ENCODE results near the gene FHIT.
A peak's percentile ranks its signal among the peaks of the same experiment; 100 is the strongest.

The FHIT gene

DNA sequence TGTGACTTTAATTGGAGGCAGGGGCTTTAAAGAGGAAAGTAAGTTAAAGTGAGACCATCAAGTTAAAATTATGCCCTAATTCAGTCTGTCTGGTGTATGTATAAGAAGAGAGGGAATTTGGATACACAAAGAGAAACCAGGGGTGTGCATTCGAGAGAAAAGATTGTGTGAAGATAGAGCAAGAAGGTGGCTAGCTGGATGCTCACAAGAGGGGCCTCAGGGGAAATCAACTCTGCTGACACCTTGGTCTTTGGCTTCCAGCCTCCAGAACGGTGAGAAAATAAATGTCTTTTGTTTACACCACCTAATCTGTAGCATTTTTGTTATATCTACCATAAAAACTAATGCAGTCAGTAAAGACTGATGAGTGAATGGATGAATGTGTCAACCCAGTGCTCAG is 1294.1 kb downstream of the FHIT start:
- Histone ChIP-seq H3K4me2 (ENCODE audit: low read length) (no peak overlapping the region), H3K9ac (ENCODE audit: low read length) (no peak overlapping the region), H3K27ac (ENCODE audit: low read depth, low read length) (no peak overlapping the region), H4K8ac (ENCODE audit: low read depth, low read length) (no peak overlapping the region), H3K4ac (ENCODE audit: low read depth, low read length) (no peak overlapping the region), H3K18ac (ENCODE audit: low read length) (no peak overlapping the region), H3K27me3 (ENCODE audit: insufficient read depth, low read length, poor library complexity) (no peaks in the 10 kb centered on the region), H2BK120ac (ENCODE audit: low read depth, low read length) (no peak overlapping the region), H2BK5ac (ENCODE audit: low read length) (no peak overlapping the region), H3K4me3 (ENCODE audit: low read length) (no peak overlapping the region), H3K4me1 (ENCODE audit: control insufficient read depth, low read depth, low read length) (no peaks in the 10 kb centered on the region), H3K36me3 (ENCODE audit: control insufficient read depth, insufficient read depth, low read length) (no peaks in the 10 kb centered on the region), H3K56ac (ENCODE audit: low read length) (no peak overlapping the region), H3K79me2 (ENCODE audit: control insufficient read depth, insufficient read depth, low read length) (no peaks in the 10 kb centered on the region), H2AK5ac (ENCODE audit: low read length) (no peak overlapping the region), H3K79me1 (ENCODE audit: low read length) (no peaks in the 10 kb centered on the region), H2BK15ac (replicated peaks; ENCODE audit: low read depth) (no peak overlapping the region), H4K5ac (ENCODE audit: low read length) (no peak overlapping the region), H3K23ac (ENCODE audit: low read length) (no peak overlapping the region)
- peak; percentile 23 for DNase-seq
- no CpG with 5 or more reads among the region's 2 CpGs for WGBS (ENCODE audit: extremely low coverage, insufficient coverage, low lambda C conversion rate)

DNA sequence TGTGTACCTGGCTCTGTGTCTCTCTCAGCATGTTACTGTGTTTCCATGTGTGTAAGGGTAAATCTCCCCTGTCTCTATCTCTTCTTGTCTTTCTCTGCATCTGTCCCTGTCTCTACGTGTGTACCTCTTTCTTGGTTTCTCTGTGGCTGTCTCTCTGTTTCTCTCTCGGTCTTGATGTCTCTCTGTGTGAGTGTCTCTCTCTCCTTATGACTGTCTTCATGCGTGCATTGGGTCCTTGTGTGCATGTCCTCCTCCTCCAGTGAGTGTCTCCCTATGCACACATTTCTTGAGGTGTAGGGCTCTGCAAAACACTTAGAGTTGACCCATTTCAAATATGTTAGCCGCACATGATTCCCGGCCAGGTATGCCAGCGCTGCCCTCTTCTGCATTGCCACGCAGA is 1298.1 kb downstream of the FHIT start:
- no peaks in the 10 kb centered on the region for H3K79me2 ChIP-seq (ENCODE audit: control insufficient read depth, insufficient read depth, low read length)

DNA sequence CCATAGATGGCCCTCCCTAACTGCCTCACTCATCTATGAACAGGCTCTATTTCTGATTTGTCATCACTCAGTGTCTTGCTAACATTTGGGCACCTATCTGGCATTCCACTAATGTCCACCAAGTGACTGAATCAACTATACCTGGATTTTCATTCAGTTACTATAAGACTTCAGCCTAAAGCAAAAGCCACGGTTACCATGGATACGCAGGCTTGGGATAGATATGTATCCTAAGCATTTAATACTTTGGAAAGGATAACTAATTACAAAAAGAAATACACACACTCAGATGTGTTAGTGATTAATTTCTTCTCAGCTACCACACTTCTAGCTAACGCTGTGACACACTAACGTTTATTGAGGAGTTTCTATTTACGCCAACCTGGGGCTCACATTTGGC is 1301.9 kb downstream of the FHIT start:
- H3K4me2 ChIP-seq (ENCODE audit: low read length) = no peak overlapping the region
- H3K56ac ChIP-seq (ENCODE audit: low read length) = no peak overlapping the region
- H3K4me3 ChIP-seq (ENCODE audit: low read length) = no peak overlapping the region
- H3K79me2 ChIP-seq (ENCODE audit: control insufficient read depth, insufficient read depth, low read length) = no peaks in the 10 kb centered on the region
- no peak overlapping the region for H3K27ac ChIP-seq (ENCODE audit: low read depth, low read length)
- H4K5ac ChIP-seq (ENCODE audit: low read length) = no peak overlapping the region
- H3K4me1 ChIP-seq (ENCODE audit: control insufficient read depth, low read depth, low read length) = no peaks in the 10 kb centered on the region
- H3K4ac ChIP-seq (ENCODE audit: low read depth, low read length) = no peak overlapping the region
- no peaks in the 10 kb centered on the region for H3K36me3 ChIP-seq (ENCODE audit: control insufficient read depth, insufficient read depth, low read length)
- H3K23ac ChIP-seq (ENCODE audit: low read length) = no peak overlapping the region
- no CpG with 5 or more reads among the region's 5 CpGs for WGBS (ENCODE audit: extremely low coverage, insufficient coverage, low lambda C conversion rate)
- no peak overlapping the region for H2BK15ac ChIP-seq (replicated peaks; ENCODE audit: low read depth)
- H3K27me3 ChIP-seq (ENCODE audit: insufficient read depth, low read length, poor library complexity) = no peaks in the 10 kb centered on the region
- H3K9ac ChIP-seq (ENCODE audit: low read length) = no peak overlapping the region
- no peak overlapping the region for H2BK5ac ChIP-seq (ENCODE audit: low read length)
- H3K79me1 ChIP-seq (ENCODE audit: low read length) = no peaks in the 10 kb centered on the region
- no peak for DNase-seq
- no peak overlapping the region for H2BK120ac ChIP-seq (ENCODE audit: low read depth, low read length)
- H2AK5ac ChIP-seq (ENCODE audit: low read length) = no peak overlapping the region
- no peak overlapping the region for H4K8ac ChIP-seq (ENCODE audit: low read depth, low read length)
- H3K18ac ChIP-seq (ENCODE audit: low read length) = no peak overlapping the region

More for the DNA sequence above, 1298.1 kb downstream of the FHIT start:
- H3K4me1 ChIP-seq (ENCODE audit: control insufficient read depth, low read depth, low read length) = no peaks in the 10 kb centered on the region
- H3K4me2 ChIP-seq (ENCODE audit: low read length) = no peak overlapping the region
- H2BK5ac ChIP-seq (ENCODE audit: low read length) = no peak overlapping the region
- no CpG with 5 or more reads among the region's 7 CpGs for WGBS (ENCODE audit: extremely low coverage, insufficient coverage, low lambda C conversion rate)
- no peak overlapping the region for H3K23ac ChIP-seq (ENCODE audit: low read length)
- H3K9ac ChIP-seq (ENCODE audit: low read length) = no peak overlapping the region
- DNase-seq = no peak
- H3K79me1 ChIP-seq (ENCODE audit: low read length) = no peaks in the 10 kb centered on the region
- H3K36me3 ChIP-seq (ENCODE audit: control insufficient read depth, insufficient read depth, low read length) = no peaks in the 10 kb centered on the region
- H3K4ac ChIP-seq (ENCODE audit: low read depth, low read length) = no peak overlapping the region
- H4K8ac ChIP-seq (ENCODE audit: low read depth, low read length) = no peak overlapping the region
- no peak overlapping the region for H2BK120ac ChIP-seq (ENCODE audit: low read depth, low read length)
- H2AK5ac ChIP-seq (ENCODE audit: low read length) = no peak overlapping the region
- H3K56ac ChIP-seq (ENCODE audit: low read length) = no peak overlapping the region
- no peak overlapping the region for H4K5ac ChIP-seq (ENCODE audit: low read length)
- no peak overlapping the region for H3K18ac ChIP-seq (ENCODE audit: low read length)
- no peak overlapping the region for H3K27ac ChIP-seq (ENCODE audit: low read depth, low read length)
- no peak overlapping the region for H3K4me3 ChIP-seq (ENCODE audit: low read length)
- H2BK15ac ChIP-seq (replicated peaks; ENCODE audit: low read depth) = no peak overlapping the region
- no peaks in the 10 kb centered on the region for H3K27me3 ChIP-seq (ENCODE audit: insufficient read depth, low read length, poor library complexity)

DNA sequence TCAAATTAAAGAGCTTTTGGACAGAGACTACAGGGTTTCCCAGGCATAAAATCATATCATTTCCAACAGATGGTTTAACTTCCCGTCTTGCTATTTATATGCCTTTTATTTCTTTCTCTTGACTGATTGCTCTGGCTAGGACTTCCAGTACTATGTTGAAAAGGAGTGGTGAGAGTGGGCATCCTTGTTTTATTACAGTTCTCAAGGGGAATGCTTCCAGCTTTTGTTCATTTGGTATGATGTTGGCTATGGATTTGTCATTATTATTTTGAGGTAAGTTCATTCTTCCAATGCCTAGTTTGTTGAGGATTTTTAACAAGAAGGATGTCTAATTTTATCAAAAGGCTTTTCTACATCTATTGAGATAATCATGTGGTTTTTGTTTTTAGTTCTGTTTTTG is 1304.9 kb downstream of the FHIT start:
- Histone ChIP-seq H2BK5ac (ENCODE audit: low read length) (no peak overlapping the region), H3K4ac (ENCODE audit: low read depth, low read length) (no peak overlapping the region), H4K8ac (ENCODE audit: low read depth, low read length) (no peak overlapping the region), H4K5ac (ENCODE audit: low read length) (no peak overlapping the region), H3K56ac (ENCODE audit: low read length) (no peak overlapping the region), H2BK120ac (ENCODE audit: low read depth, low read length) (no peak overlapping the region), H2AK5ac (ENCODE audit: low read length) (no peak overlapping the region), H2BK15ac (replicated peaks; ENCODE audit: low read depth) (no peak overlapping the region), H3K27ac (ENCODE audit: low read depth, low read length) (no peak overlapping the region), H3K4me2 (ENCODE audit: low read length) (no peak overlapping the region), H3K27me3 (ENCODE audit: insufficient read depth, low read length, poor library complexity) (no peaks in the 10 kb centered on the region), H3K79me2 (ENCODE audit: control insufficient read depth, insufficient read depth, low read length) (no peaks in the 10 kb centered on the region), H3K23ac (ENCODE audit: low read length) (no peak overlapping the region), H3K9ac (ENCODE audit: low read length) (no peak overlapping the region), H3K36me3 (ENCODE audit: control insufficient read depth, insufficient read depth, low read length) (no peaks in the 10 kb centered on the region), H3K18ac (ENCODE audit: low read length) (no peak overlapping the region), H3K4me3 (ENCODE audit: low read length) (no peak overlapping the region), H3K4me1 (ENCODE audit: control insufficient read depth, low read depth, low read length) (no peaks in the 10 kb centered on the region), H3K79me1 (ENCODE audit: low read length) (no peaks in the 10 kb centered on the region)
- DNase-seq = no peak
- no CpG with 5 or more reads among the region's 1 CpG for WGBS (ENCODE audit: extremely low coverage, insufficient coverage, low lambda C conversion rate)

DNA sequence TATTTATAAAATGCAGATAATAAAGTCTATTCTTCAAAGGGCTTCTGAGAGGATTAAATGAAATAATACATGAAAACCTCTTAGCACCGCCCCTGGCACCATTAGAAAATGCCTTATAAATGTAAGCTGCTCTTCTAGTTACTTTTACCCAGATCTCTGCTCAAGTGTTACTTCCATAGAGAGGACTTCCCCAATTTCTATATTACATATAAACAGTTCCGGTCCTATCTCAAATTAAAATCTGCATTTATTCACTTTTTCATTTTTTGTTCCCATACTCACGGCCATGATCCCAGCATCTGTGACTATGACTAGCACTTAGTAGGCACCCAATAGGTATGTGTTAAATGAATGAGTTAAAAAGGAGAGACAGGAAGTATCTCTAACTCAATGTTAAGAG is 1310.5 kb downstream of the FHIT start:
- H2BK15ac ChIP-seq (replicated peaks; ENCODE audit: low read depth) = no peak overlapping the region
- no peaks in the 10 kb centered on the region for H3K27me3 ChIP-seq (ENCODE audit: insufficient read depth, low read length, poor library complexity)
- no peaks in the 10 kb centered on the region for H3K36me3 ChIP-seq (ENCODE audit: control insufficient read depth, insufficient read depth, low read length)
- H3K56ac ChIP-seq (ENCODE audit: low read length) = no peak overlapping the region
- no peak overlapping the region for H3K27ac ChIP-seq (ENCODE audit: low read depth, low read length)
- H4K8ac ChIP-seq (ENCODE audit: low read depth, low read length) = no peak overlapping the region
- DNase-seq = no peak
- no peak overlapping the region for H3K23ac ChIP-seq (ENCODE audit: low read length)
- H2BK5ac ChIP-seq (ENCODE audit: low read length) = no peak overlapping the region
- no peaks in the 10 kb centered on the region for H3K79me2 ChIP-seq (ENCODE audit: control insufficient read depth, insufficient read depth, low read length)
- H2AK5ac ChIP-seq (ENCODE audit: low read length) = no peak overlapping the region
- no CpG with 5 or more reads among the region's 3 CpGs for WGBS (ENCODE audit: extremely low coverage, insufficient coverage, low lambda C conversion rate)
- no peak overlapping the region for H3K18ac ChIP-seq (ENCODE audit: low read length)
- H3K4ac ChIP-seq (ENCODE audit: low read depth, low read length) = no peak overlapping the region
- H2BK120ac ChIP-seq (ENCODE audit: low read depth, low read length) = no peak overlapping the region
- no peaks in the 10 kb centered on the region for H3K79me1 ChIP-seq (ENCODE audit: low read length)
- H3K4me2 ChIP-seq (ENCODE audit: low read length) = no peak overlapping the region
- no peak overlapping the region for H3K9ac ChIP-seq (ENCODE audit: low read length)
- H3K4me3 ChIP-seq (ENCODE audit: low read length) = no peak overlapping the region
- H3K4me1 ChIP-seq (ENCODE audit: control insufficient read depth, low read depth, low read length) = no peaks in the 10 kb centered on the region
- H4K5ac ChIP-seq (ENCODE audit: low read length) = no peak overlapping the region

DNA sequence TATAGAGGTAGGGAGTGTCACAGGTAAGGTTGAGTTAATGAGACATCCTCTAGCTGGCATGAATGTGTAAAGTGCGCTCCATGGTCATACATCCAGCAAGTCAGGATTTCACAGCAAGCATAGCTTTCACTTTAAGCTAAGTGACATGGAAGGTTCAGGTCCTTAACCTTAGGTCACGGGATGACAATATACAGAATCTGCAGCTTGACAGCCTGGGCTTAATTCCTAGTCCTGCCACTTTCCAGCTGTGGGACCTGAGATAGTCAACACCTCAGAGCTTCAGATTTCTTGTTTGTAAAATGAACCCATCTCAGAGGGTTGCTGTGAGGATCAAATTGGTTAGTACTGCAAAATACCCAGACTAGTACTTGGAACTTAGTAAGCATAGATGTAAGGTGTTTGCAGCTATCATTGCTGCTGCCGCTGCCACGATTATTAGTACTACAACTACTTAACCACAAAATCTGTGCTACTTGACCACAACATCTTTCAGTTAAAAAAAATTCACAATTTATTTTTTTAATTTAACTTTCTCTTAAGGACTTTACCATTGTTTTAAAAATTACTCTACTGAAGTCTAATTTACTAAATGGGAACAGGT is 1311.3 kb downstream of the FHIT start:
- Histone ChIP-seq H2BK5ac (ENCODE audit: low read length) (no peak overlapping the region), H3K4me3 (ENCODE audit: low read length) (no peak overlapping the region), H3K4me1 (ENCODE audit: control insufficient read depth, low read depth, low read length) (no peaks in the 10 kb centered on the region), H3K27ac (ENCODE audit: low read depth, low read length) (no peak overlapping the region), H3K4me2 (ENCODE audit: low read length) (no peak overlapping the region), H3K79me1 (ENCODE audit: low read length) (no peaks in the 10 kb centered on the region), H3K9ac (ENCODE audit: low read length) (no peak overlapping the region), H2AK5ac (ENCODE audit: low read length) (no peak overlapping the region), H3K4ac (ENCODE audit: low read depth, low read length) (no peak overlapping the region), H3K23ac (ENCODE audit: low read length) (no peak overlapping the region), H3K27me3 (ENCODE audit: insufficient read depth, low read length, poor library complexity) (no peaks in the 10 kb centered on the region), H4K5ac (ENCODE audit: low read length) (no peak overlapping the region), H3K36me3 (ENCODE audit: control insufficient read depth, insufficient read depth, low read length) (no peaks in the 10 kb centered on the region), H3K18ac (ENCODE audit: low read length) (no peak overlapping the region), H3K56ac (ENCODE audit: low read length) (no peak overlapping the region), H4K8ac (ENCODE audit: low read depth, low read length) (no peak overlapping the region), H2BK15ac (replicated peaks; ENCODE audit: low read depth) (no peak overlapping the region), H2BK120ac (ENCODE audit: low read depth, low read length) (no peak overlapping the region), H3K79me2 (ENCODE audit: control insufficient read depth, insufficient read depth, low read length) (no peaks in the 10 kb centered on the region)
- WGBS (ENCODE audit: extremely low coverage, insufficient coverage, low lambda C conversion rate) = no CpG with 5 or more reads among the region's 4 CpGs
- no peak for DNase-seq
